ENCODE measurements around the gene KLK14. TPM values are rescaled to one million over a fixed set of nuclear protein-coding genes. Genes with fewer than 3 reads are reported as not detected.

KLK14 gene
- total RNA-seq, 1 donor from 2014 or later: not detected

DNA sequence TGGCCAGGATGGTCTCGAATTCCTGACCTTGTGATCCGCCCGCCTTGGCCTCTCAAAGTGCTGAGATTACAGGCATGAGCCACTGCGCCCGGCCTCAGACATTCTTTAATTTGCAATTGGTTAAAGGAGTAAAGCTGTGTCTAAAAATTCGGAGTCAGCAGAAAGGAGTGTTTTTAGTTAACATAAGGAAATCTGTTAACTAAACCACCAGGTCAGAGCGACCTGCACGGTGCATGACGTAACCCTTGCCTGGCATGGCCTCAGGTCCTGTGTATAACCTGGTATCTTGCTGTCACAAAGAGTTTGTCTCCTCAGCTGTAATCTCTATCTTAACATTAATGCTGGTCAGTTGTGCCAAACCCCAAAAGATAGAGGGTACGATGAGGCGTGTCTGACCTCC lies 38.4 kb downstream of the KLK14 start:
- Histone ChIP-seq H3K36me3 (no peaks in the 10 kb centered on the region), H3K27me3 (no peaks in the 10 kb centered on the region), H3K4me1 (peaks cover 18% of the 10 kb centered on the region), H3K4me3 (no peak overlapping the region), H3K9me3 (no peaks in the 10 kb centered on the region), H3K27ac (no peak overlapping the region)
- DNase-seq (ENCODE audit: extremely low spot score in 2 of 2): no peak
- intact Hi-C loops (cut with DNase I): no loop called here
- no peak for TF ChIP-seq POLR2AphosphoS5 (IDR thresholded peaks at IDR 0.05; ENCODE audit: insufficient read depth in 1 of 2, low read depth in 1 of 2)
- TF ChIP-seq, protein P1, sequence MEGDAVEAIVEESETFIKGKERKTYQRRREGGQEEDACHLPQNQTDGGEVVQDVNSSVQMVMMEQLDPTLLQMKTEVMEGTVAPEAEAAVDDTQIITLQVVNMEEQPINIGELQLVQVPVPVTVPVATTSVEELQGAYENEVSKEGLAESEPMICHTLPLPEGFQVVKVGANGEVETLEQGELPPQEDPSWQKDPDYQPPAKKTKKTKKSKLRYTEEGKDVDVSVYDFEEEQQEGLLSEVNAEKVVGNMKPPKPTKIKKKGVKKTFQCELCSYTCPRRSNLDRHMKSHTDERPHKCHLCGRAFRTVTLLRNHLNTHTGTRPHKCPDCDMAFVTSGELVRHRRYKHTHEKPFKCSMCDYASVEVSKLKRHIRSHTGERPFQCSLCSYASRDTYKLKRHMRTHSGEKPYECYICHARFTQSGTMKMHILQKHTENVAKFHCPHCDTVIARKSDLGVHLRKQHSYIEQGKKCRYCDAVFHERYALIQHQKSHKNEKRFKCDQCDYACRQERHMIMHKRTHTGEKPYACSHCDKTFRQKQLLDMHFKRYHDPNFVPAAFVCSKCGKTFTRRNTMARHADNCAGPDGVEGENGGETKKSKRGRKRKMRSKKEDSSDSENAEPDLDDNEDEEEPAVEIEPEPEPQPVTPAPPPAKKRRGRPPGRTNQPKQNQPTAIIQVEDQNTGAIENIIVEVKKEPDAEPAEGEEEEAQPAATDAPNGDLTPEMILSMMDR (IDR thresholded peaks at IDR 0.05): no peak
- no peak for TF ChIP-seq POLR2A (IDR thresholded peaks at IDR 0.05)

DNA sequence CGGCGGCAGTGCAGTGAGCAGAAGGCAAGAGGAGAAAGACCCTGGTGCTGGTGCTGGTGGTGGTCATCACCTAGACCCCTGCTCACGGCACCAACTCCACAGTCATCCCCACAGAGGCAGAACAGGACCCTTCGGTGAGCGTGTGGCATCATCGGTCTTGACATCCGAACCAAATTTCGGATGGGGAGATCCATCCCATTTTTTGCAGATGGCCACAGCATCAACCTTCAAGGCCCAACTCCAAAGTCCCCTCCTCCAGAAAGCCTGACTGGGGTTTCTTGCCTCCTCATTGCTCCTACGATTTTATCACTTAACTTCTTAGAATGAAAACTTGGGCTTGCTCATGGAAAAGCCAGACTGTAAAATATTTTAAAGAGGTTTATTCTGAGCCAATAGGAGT lies 39.2 kb downstream of the KLK14 start:
- intact Hi-C loops (cut with DNase I): no loop called here
- TF ChIP-seq POLR2A (IDR thresholded peaks at IDR 0.05) (no peak), POLR2AphosphoS5 (IDR thresholded peaks at IDR 0.05; ENCODE audit: insufficient read depth in 1 of 2, low read depth in 1 of 2) (no peak)
- TF ChIP-seq, protein P1 (IDR thresholded peaks at IDR 0.05): no peak
- no peak for DNase-seq (ENCODE audit: extremely low spot score in 2 of 2)

DNA sequence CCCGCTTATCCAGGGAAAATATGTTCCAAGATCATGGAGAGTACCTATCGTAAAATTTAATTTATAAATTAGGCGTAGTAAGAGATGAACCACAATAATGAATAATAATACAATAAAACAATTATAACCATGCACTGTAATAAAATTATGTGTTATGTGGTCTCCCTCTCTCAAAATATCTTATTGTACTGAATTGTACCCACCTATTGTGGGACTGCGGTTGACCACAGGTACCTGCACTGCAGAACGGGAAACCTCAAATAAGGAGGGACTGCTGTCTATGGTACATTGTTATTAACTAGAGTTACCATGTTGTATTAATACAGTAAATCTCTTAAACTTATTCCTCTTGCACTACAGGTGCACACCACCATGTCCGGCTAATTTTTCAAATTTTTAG lies 42.5 kb downstream of the KLK14 start:
- no peaks in the 10 kb centered on the region for H3K27me3 ChIP-seq
- intact Hi-C loops (cut with DNase I): no loop called here
- no peak overlapping the region for H3K27ac ChIP-seq
- H3K4me1 ChIP-seq: peaks cover 18% of the 10 kb centered on the region
- TF ChIP-seq, protein P1 (IDR thresholded peaks at IDR 0.05): no peak
- no peak for TF ChIP-seq POLR2A (IDR thresholded peaks at IDR 0.05)
- TF ChIP-seq POLR2AphosphoS5 (IDR thresholded peaks at IDR 0.05; ENCODE audit: insufficient read depth in 1 of 2, low read depth in 1 of 2): no peak
- H3K36me3 ChIP-seq: no peaks in the 10 kb centered on the region
- H3K4me3 ChIP-seq: no peak overlapping the region
- no peak for DNase-seq (ENCODE audit: extremely low spot score in 2 of 2)
- H3K9me3 ChIP-seq: no peaks in the 10 kb centered on the region

More for the DNA sequence above, 39.2 kb downstream of the KLK14 start:
- H3K36me3 ChIP-seq: no peaks in the 10 kb centered on the region
- H3K4me1 ChIP-seq: peaks cover 18% of the 10 kb centered on the region
- H3K27ac ChIP-seq: no peak overlapping the region
- no peaks in the 10 kb centered on the region for H3K9me3 ChIP-seq
- H3K27me3 ChIP-seq: no peaks in the 10 kb centered on the region
- no peak overlapping the region for H3K4me3 ChIP-seq

- DNase-seq (ENCODE audit: extremely low spot score in 2 of 2): no peak
- Histone ChIP-seq H3K4me1 (no peaks in the 10 kb centered on the region), H3K4me3 (no peak overlapping the region), H3K27me3 (no peaks in the 10 kb centered on the region), H3K9me3 (no peaks in the 10 kb centered on the region), H3K36me3 (no peaks in the 10 kb centered on the region), H3K27ac (no peak overlapping the region)
- intact Hi-C loops (cut with DNase I): loop anchor here (5.0 kb wide), 1 partner anchor 1476 kb away; no protein-coding TSS in a partner anchor
- no peak for TF ChIP-seq POLR2A (IDR thresholded peaks at IDR 0.05)
- TF ChIP-seq POLR2AphosphoS5 (IDR thresholded peaks at IDR 0.05; ENCODE audit: insufficient read depth in 1 of 2, low read depth in 1 of 2): no peak
- TF ChIP-seq, protein P1 (IDR thresholded peaks at IDR 0.05): no peak
These were observed 46.2 kb downstream of the KLK14 start for GRCh38 chr19:51036519-51036918.

DNA sequence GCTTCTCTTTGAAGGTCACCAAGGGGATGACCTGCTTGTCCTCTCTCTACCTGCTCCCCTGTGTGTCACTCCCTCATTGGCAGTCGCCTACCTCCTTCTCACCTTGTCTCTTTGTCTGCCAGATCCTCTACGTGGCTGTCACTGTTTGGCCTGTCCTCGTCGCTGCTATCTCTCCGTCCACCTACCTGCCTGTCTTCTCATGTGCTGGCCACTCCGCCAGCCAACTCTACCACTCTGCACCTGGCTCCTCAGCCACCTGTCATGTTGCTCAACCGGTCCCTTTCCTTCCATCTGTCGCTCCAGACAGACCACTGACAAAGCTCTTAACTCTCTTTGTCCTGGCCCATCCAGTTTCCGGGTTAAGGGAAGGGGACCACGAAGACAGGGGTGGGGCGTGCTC lies 48.0 kb downstream of the KLK14 start, which contains the start of gene KLK12:
KLK12 (minus strand) TSS at position 299 of the 400 bp plus-strand sequence. CDS start 381 bp downstream, outside the sequence.
- peak within 1 kb of the TSS; percentile 24 for H3K27ac ChIP-seq
- no peak for DNase-seq (ENCODE audit: extremely low spot score in 2 of 2)
- intact Hi-C loops (cut with DNase I): loop anchor here (5.0 kb wide), 1 partner anchor 1478 kb away; no protein-coding TSS in a partner anchor
- H3K4me3 ChIP-seq: peak within 1 kb of the TSS in 1 of 2 donors; percentile 14
- H3K36me3 ChIP-seq: no peaks in the 10 kb centered on the region
- no peak for TF ChIP-seq POLR2A (IDR thresholded peaks at IDR 0.05)
- TF ChIP-seq, protein P1 (IDR thresholded peaks at IDR 0.05): no peak
- no peak for TF ChIP-seq POLR2AphosphoS5 (IDR thresholded peaks at IDR 0.05; ENCODE audit: insufficient read depth in 1 of 2, low read depth in 1 of 2)
- H3K27me3 ChIP-seq: no peaks in the 10 kb centered on the region
- H3K9me3 ChIP-seq: no peaks in the 10 kb centered on the region
- H3K4me1 ChIP-seq: no peaks in the 10 kb centered on the region
